Esophagus mucosa (tissue), 1 donor: ENCODE results near the gene PIK3CB. TPM values are rescaled to one million over a fixed set of nuclear protein-coding genes. Genes with fewer than 3 reads are reported as not detected.
"Not testable (repeated sequence)": the region's sequence is repeated elsewhere in the genome, so short reads cannot be mapped to it uniquely, and the experiment has no call there.

Source experiments
- ATAC-seq: fragments of 200-7000 bp; cut with Tn5 transposase; one replicate; pipeline ENCODE4 v1.9.1; 2020
- total RNA-seq: library from RNA; stranded (reverse); gene quantifications from one replicate; pipeline ENCODE4 v1.2.4, GENCODE V29; 2023
- donor health status: DM: yes; HTN: yes; CAD: no.

PIK3CB gene
- total RNA-seq, 1 donor from 2014 or later = 22.8 TPM

DNA sequence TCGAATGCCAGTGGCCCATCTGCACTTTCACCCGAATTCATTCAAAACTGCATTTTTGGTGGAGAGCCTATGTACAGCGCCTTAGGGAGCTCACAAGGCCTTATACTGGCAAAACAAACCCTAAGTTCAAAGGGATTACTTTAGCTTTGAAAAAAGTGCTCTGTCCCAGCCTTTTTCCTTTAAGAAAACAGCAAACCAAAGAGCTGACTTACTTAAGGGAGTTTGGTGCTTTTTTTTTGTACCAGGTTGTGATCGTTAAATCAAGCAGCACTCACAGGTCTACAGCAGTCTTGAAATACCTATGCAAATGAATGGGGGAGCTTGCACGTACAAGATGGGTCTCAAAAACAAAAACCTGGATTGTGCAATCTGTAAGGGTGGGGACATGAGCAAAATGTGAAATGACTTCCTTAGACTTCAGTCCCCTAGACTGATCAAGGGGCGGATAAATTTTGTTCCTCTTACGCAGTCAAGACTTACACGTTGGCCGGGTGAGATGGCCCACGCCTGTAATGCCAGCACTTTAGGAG lies 11.6 kb upstream of the PIK3CB start:
- no peak for ATAC-seq

DNA sequence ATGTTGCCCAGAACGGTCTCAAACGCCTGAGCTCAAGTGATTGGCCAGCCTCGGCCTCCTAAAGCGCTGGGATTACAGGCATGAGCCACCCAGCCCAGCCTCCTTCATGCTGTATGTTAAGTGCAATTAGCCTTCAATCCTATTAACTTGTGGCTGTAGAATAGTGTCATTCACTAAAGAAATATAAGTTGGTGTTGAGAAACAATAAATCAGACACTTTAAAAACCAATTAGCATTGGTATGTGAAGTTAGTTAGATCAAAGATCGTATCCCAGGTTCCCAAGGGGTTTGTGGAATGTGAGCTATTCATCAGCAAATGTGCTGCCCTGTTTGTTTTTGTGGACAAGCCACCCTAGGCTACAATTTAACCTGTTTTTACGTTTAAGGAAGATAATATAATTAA lies 11.0 kb upstream of the PIK3CB start:
- no peak for ATAC-seq

DNA sequence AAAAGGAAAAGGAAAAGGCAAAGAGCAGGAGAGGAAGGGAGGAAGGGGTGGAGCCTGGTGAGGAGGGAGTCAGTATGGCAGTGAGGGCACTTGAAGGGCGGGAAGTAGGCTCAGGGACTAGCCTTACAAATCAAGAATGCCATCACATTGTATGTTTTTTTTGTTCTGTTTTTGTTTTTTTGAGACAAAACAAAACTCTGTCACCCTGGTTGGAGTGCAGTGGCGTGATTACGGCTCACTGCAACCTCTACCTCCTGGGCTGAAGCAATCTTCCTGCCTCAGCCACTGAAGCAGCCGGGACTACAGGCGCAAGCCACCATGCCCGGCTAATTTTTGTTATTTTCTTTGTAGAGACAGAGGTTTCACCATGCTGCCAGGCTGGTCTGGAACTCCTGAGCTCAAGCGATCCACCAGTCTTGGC lies 10.5 kb upstream of the PIK3CB start:
- ATAC-seq = no peak

DNA sequence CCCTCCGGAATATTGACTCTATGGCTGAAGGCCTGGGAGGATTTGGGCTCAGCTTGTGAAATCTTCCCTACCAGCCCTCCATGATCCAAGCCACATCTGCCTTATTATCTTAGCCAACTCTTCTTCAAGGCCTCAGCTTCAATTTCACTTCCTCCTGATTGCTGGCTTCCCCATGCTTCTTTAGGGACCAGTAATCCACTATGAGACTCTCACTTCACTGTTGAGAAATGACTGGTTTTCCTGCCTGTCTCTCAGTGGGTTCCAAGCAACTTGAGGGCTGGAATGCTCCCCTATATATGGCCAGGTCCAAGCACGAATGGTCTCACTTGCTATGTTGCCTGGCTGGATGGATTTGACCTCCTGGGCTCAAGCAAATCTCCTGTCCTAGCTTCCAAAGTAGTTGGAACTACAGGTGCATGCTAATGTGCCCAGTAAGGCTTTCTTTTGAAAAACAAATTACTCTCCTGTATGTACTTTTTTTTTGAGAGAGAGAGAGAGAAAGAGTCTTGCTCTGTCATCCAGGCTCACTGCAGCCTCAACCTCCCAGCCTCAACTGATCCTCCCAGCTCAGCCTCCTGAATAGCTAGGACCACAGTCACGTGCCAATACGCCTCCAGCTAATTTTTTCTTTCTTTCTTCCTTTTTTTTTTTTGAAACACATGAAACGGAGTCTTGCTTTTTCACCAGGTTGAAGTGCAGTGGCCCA lies 7.9 kb upstream of the PIK3CB start:
- ATAC-seq = no peak

DNA sequence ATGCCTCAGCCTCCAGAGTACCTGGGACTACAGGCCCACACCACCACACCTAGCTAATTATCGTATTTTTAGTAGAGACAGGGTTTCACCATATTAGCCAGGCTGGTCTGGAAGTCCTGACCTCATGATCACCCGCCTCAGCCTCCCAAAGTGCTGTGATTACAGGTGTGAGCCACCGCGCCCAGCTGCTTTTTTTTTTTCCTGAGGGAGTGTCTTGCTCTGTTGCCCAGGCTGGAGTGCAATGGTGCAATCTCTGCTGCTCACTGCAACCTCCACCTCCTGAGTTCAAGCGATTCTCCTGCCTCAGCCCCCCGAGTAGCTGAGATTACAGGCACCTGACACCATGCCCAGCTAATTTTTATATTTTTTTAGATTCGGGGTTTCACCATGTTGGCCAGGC lies 3.7 kb upstream of the PIK3CB start:
- not testable (repeated sequence) for ATAC-seq

DNA sequence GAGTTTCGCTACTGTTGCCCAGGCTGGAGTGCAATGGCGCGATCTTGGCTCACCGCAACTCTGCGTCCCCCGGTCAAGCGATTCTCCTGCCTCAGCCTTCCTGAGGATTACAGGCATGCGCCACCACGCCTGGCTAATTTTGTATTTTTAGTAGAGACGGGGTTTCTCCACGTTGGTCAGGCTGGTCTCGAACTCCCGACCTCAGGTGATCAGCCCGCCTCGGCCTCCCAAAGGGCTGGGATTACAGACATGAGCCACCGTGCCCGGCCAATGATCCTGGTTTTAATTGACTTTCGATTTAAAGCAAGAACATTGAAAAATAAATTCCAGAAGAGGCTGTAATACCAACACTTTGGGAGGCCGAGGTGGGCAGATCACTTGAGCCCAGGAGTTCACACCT lies 1.1 kb upstream of the PIK3CB start:
- not testable (repeated sequence) for ATAC-seq

DNA sequence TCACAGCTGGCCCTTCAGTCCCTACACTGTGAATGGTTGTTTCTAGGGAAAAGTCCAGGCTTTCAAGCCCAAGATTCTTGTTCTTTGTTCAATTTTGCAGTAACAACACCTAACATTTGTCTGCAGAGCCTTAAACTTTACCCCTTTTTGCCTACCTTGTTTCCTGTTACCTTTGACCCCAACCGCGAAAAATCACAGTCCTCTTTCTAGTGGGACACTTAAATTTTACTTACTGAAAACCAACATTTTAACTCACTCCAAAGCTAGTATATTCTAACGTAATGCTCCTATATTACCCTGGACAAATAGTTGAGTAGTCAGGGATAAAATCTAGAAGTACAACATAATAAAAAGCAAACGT lies 649 bp upstream of the PIK3CB start:
- no peak for ATAC-seq

DNA sequence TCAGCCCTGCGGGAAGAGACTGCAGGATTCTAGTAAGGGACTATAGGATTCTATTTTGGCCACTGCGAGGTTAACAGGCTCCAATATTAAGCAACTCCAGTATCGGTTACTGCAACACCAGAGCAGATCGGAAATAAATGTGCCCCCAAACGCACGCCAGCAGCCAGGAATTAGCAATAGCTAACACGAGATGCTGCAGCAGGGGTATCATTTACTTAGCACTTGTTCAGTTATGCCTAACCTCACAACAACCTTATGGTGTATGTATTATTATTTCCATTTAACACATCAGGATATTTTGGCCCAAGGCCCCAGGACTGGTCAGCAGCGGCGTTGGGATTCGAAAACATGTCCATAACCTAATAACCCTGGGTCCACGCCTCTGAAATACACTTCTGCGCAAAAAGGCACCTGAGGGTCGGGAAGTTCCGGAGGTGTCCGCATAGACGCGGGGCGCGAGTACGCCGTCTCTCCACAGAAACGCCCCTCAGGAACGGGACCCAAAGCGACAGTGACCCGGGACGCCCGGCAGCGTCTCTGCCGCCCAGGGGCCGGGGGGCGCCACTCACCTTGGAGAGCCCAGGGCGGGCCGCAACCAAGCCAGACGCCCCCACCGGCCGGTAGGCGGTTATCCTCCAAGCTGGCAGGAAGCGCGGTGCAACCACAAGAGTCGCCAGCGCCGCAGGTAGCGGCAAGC lies 681 bp downstream of the PIK3CB start:
- ATAC-seq = peak; percentile 32

DNA sequence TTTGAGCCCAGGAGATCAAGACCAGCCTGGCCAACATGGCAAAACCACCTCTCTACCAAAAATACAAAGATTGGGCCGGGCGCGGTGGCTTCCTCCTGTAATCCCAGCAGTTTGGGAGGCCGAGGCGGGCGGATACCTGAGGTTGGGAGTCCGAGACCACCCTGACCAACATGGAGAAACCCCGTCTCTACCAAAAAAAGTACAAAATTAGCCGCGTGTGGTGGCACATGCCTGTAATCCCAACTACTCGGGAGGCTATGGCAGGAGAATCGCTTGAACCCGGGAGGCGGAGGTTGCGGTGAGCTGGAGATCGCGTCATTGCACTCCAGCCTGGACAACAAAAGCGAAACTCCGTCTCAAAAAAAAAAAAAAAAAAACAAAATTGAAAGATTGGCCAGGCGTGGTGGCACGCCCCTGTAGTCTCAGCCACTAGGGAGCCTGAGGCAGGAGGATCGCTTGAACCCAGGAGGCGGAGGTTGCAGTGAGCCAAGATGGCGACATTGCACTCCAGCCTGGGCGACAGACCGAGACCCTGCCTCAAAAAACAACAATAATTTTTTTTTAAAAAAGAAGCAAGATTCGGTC lies 2.2 kb downstream of the PIK3CB start:
- ATAC-seq = not testable (repeated sequence)

DNA sequence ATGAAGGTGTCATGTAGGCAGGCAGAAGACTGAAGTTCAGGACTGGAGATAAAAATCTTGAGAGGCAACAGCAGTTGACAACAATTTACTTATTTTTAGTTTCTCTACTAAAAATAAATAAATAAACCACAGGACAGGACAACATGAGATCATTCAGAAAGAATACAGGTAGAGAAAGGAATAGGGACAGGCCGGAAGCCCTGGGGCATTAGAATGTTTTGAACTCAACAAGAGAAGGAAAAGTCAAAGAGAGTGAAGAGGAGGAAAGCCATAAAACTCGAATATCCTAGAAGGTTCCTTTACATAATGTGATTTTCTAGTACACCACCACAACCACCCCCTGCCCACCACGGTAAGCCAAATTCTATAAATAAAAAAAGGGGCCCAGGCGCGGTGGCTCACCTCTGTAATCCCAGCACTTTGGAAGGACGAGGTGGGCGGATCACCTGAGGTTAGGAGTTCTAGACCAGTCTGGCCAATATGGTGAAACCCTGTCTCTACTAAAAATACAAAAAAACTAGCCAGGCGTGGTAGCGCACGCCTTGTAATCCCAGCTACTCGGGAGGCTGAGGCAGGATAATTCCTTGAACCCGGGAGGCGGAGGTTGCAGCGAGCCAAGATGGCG lies 4.7 kb downstream of the PIK3CB start:
- ATAC-seq = no peak

DNA sequence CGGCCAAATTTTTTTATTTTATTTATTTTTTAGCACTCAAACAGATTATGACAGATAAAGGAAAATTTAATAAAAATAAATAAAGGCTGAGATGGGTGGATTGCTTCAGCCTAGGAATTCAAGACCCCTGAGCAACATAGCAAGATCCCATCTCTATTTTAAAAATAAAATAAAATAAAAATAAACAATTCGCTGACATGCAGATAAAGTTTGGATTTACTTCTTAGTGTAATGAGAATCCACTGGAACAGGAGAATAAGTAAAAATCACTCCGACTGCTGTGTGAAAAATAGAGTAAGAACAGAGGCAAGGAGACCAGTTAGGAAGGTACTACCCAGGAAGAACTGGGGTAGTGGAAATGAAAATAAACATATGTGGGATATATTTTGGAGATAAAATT lies 5.6 kb downstream of the PIK3CB start:
- no peak for ATAC-seq

DNA sequence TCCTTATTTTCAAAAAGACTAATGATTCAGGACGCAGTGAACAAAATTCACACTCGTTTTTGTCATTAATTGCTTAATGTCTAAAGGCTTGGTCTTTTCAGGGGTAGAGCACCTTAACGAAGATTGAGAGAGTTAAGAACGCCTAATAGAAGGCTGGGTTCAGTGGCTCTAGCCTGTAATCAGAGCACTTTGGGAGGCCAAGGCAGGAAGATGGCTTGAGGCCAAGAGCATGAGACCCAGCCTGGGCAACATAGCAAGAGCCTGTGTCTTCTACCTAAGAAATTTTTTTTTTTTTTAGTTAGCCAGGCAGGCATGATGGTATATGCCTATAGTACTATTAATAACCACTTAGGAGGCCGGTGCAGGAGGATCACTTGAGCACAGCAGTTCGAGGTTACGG lies 7.5 kb downstream of the PIK3CB start:
- ATAC-seq = no peak

DNA sequence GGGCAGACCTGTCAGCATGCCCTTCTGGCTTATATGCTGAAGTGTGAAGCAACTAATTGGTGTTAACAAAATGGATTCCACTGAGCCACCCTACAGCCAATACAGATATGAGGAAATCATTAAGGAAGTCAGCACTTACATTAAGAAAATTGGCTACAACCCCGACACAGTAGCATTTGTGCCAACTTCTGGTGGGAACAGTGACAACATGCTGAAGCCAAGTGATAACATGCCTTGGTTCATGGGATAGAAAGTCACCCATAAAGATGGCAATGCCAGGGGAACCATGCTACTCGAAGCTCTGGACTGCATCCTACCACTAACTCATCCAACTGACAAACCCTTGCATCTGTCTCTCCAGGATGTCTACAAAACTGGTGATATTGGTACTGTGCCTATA lies 9.4 kb downstream of the PIK3CB start:
- ATAC-seq = no peak

DNA sequence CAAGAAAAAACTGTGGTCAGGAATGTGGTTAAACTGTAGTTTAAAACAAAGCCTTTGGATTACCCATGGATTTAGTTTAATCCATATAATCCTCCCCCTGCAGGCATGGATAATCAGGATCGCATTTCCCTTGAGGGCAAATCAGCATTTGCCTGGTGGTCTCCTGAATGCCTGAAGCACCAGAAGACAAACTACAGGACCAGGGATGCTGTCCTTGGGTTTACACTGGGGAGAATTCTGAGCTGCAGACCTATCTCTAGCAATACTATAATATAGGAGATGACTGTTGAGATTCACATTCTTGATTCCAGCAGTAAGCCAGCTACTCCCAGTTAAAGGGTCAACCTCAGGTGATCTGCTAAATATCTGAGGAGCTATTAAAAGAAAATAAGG lies 10.6 kb downstream of the PIK3CB start:
- ATAC-seq = no peak

DNA sequence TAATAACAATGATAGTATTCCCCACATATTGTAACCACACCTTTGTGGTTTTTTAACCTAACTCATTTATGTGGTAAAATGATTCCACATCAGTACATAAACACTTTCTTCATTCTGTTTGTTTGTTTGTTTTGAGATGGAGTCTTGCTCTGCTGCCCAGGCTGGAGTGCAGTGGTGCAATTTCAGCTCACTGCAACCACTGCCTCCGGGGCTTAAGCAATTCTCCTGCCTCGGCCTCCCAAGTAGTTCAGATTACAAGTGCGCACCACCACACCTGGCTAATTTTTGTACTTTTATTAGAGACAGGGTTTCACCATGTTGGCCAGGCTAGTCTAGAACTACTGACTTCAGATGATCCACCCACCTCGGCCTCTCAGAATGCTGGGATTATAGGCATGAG lies 14.3 kb downstream of the PIK3CB start:
- not testable (repeated sequence) for ATAC-seq

DNA sequence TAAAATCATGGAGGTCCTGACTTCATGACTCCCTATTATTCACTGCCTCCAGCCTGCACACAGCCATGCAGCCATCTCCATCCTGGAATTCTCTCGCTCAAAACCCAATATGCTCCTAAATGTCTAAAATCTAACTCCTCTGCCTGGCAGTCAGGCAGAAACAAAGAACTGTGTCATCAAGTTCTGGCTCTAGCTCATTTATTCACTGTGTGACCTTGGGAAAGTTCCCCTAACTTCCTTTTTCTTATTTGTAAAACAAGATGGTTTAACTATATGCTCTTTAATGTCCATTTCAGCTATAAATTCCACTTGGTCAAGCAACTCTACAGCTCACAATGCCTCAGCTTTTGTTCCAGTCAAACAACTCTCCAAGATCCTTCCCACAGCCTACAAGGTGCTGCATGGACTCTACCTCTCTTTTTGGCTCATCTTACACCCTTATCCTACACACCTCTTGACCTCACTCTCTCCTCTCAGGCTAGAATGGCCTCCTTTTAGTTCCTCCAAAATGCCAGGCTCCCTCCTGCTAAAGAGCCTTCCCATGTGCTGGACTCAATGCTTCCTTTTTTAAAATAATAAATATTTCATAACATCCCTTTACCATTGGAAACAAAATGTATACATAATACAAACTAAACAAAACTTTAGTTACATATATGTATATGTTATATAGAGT lies 16.4 kb downstream of the PIK3CB start:
- no peak for ATAC-seq

DNA sequence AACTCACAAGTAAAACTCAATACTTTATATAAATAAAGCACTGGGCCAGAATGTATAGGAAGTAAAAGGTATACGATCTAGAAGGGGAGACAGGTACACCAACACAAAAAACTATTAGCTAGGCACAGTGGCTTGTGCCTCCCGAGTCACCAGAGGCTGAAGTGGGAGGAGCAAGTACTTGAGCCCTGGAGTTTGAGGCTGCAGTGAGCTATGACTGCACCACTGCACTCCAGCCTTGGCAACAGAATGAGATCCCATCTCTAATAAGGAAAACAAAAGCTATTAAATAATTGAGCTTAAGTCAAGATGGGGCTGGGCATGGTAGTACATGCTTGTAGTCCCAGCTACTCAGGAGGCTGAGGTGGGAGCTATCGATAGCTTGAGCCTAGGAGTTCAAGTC lies 17.0 kb downstream of the PIK3CB start:
- ATAC-seq = no peak

DNA sequence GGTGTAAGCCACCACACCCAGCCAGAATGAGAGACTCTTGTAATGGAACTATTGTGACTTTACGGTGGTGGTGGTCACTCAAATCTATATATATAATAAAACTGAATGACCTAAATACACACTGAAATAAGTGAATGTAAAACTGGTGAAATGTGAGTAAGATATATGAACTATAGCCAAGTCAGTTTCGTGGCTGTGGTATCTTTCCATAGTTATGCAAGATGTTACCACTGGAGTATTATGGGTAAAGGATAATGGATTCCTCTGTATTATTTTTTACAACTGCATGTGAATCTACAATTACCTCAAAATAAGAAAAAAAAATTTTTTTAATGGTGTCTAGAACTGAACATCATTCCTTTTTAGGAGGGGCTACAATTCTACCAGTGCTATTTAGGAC lies 21.9 kb downstream of the PIK3CB start:
- no peak for ATAC-seq

DNA sequence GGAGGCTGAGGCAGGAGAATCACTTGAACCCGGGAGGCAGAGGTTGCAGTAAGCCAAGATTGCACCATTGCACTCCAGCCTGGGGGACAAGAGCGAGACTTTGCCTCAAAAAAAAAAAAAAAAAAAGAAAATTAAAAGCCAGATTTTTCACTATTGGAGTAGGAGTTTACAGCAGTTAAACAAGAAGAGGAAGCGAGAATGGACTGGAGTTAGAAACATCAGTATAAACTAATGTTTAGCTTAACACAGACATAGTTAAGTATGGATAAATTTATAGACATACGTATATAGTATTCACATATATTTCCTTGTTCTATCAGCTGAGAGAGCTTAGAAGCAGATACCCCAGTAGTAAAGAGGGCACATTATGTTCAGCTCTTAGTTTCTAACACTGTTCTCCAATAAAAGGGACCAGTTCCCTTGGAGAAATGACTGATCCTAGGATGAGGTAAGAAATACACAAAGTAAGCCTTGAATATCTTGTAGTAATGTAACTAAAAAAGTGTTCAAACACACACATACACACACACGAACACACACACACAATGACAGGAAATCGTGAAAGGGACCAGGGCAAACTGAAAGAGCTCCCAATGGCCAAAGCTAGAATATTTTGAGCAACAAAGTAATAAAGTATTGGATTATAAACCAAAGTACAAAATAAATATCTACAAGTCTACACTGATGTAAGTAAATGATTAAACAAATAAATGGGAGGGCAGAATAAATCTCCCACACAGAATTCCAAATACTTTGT lies 25.1 kb downstream of the PIK3CB start:
- ATAC-seq = no peak

DNA sequence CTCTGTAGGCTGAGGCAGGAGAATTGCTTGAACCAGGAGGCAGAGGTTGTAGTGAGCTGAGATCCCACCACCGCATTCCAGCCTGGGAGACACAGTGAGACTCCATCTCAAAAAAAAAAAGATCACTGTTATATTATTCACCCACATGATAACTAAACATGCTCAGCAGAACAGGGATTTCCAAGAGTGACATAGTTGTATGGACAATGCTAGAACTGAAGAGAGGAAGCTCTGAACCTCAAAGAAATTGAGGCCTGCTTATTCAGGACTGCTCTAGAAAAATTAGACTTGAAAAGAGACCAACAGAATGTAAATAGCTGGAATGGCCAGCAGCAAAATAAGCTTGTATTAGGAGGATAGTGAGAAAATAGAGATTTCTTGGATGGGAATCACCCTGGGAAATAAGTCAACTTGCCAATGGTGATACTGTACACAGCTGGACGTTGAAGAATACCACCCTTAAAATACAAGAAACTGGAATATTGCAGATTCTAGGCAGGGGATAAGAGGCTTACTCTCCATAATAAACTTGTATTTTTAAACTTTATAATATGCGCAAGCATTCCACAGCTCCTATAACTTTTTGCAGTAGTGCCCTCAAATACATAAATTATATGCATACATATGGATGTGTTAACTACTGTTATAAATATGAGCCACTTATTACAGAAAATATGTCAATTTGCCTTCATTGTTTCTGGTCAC lies 28.2 kb downstream of the PIK3CB start:
- ATAC-seq = no peak

DNA sequence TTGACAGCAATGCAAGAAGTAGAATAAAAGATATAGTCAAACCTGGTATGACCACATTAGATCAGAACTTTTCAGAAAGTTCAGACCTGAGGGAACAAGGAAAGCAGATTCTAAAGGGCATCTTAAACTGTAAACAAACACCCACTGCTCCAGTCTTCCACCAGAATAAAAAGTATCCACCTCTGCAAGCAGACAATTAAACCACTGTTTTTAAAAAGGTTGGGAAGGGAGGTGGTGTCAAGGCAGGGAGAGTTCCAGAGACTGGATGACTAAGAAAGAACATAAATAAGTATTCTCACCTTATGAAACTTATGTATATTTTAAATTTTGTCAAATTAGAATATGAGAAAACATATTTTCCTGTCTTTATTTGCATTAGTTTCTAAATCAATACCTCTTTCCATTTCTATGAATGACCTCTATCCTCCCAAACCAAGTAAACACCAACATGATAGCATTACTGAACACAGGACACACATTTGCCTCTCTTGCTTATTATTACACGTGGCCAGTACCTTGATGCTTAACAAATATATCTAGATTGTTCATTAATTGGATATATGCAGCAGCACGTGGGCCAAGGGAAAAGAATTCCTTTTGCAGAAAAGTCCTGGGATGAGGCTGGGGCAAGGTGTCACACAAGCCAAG lies 31.6 kb downstream of the PIK3CB start:
- no peak for ATAC-seq
